Suprapubic skin (tissue), 4 donors: Measurements from ENCODE around the gene TBX19.

ENCODE experiments used
- CTCF ChIP-seq, 2 donors: fragments of 200-600 bp in 1 of 2; fragments of 450-650 bp in 1 of 2; sonication (generic) in 1 of 2; IDR thresholded peaks; one replicate each; pipeline ENCODE4 v1.5.1; 2016 to 2019; ENCODE audit warnings: antibody characterized with exemption in 2 of 2, mild to moderate bottlenecking in 1 of 2, moderate library complexity in 1 of 2
- EP300 ChIP-seq: sonication (generic); formaldehyde crosslinking; IDR thresholded peaks from one replicate; pipeline ENCODE4 v1.6.1; 2017; ENCODE audit warnings: antibody characterized with exemption
- POLR2A ChIP-seq, 2 donors: fragments of 450-650 bp; IDR thresholded peaks; one replicate each; pipeline ENCODE4 v1.6.1; 2017; ENCODE audit warnings: antibody characterized with exemption in 2 of 2, mild to moderate bottlenecking in 2 of 2, moderate library complexity in 2 of 2
- POLR2AphosphoS5 ChIP-seq, 3 donors: sonication (generic); formaldehyde crosslinking; IDR thresholded peaks; one replicate each; pipeline ENCODE4 v1.6.1; 2017; ENCODE audit warnings: antibody characterized with exemption in 3 of 3

DNA sequence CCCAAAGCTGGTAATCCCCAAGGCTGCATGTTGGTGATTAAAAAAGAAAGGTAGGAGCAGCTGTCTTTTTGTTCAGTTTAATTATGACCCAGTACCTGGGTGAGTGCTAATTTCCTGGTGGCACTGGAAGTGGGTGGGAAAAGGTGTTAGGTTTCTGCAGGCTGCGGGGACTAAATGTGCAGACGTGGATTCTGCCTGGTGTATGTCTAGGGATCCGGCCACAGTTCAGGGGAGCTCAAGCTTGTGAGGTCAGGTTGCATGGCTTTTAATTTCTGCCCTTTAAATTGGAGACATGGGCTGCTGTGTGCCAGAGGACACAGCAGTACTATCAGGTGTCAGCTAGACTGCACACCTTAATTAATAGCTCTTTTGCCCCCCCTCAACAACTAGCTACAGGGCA, 20.3 kb upstream of the TBX19 start:
- TF ChIP-seq POLR2AphosphoS5 (IDR thresholded peaks at IDR 0.05) = no peak
- TF ChIP-seq CTCF (IDR thresholded peaks at IDR 0.05) = no peak
- TF ChIP-seq EP300 = no peak
- TF ChIP-seq POLR2A (IDR thresholded peaks at IDR 0.05) = no peak
